HepG2 (cell line): Measurements from ENCODE around the gene FER1L5. TPM values are rescaled to one million over a fixed set of nuclear protein-coding genes. Genes with fewer than 3 reads are reported as not detected.

Source experiments
- CREB1 ChIP-seq, 2 experiments: fragments of 450-650 bp in 1 of 2; IDR thresholded peaks; 2 replicates each; pipeline ENCODE4 v1.6.1; 2016 to 2017; ENCODE audit warnings: control low read depth in 1 of 2, mild to moderate bottlenecking in 1 of 2, missing compliant biosample characterization in 1 of 2, missing genetic modification characterization in 1 of 2
- GTF2F1 ChIP-seq: fragments of 150-350 bp; IDR thresholded peaks from 2 replicates; pipeline ENCODE4 v1.6.1; 2014; ENCODE audit warnings: low read length
- HNRNPUL1 ChIP-seq: fragments of 200-400 bp; formaldehyde crosslinking; IDR thresholded peaks from 2 replicates; pipeline ENCODE4 v1.6.1; 2017; ENCODE audit warnings: low read depth, mild to moderate bottlenecking, low read length, moderate library complexity
- KDM2A ChIP-seq: sonication (generic); formaldehyde crosslinking; IDR thresholded peaks from 2 replicates; pipeline ENCODE4 v1.4.0; 2020; ENCODE audit warnings: low read depth, missing genetic modification reagents, borderline replicate concordance
- LCORL ChIP-seq, 2 experiments: fragments of 450-650 bp in 1 of 2; sonication (generic) in 1 of 2; formaldehyde crosslinking in 1 of 2; IDR thresholded peaks; 2 replicates each; pipeline versions ENCODE4 v1.5.0 to v1.6.1; 2017 to 2020; ENCODE audit warnings: antibody characterized with exemption in 1 of 2, missing genetic modification reagents in 1 of 2
- MED1 ChIP-seq: sonication (generic); formaldehyde crosslinking; IDR thresholded peaks from 2 replicates; pipeline ENCODE4 v1.4.0; 2020; ENCODE audit warnings: missing genetic modification reagents
- MYNN ChIP-seq: sonication (generic); formaldehyde crosslinking; IDR thresholded peaks from 2 replicates; pipeline ENCODE4 v1.4.0; 2020; ENCODE audit warnings: mild to moderate bottlenecking, low read depth, missing genetic modification reagents
- NCOA1 ChIP-seq: sonication (generic); formaldehyde crosslinking; IDR thresholded peaks from 2 replicates; pipeline ENCODE4 v1.9.0; 2021; ENCODE audit warnings: missing genetic modification reagents
- POGZ ChIP-seq: sonication (generic); formaldehyde crosslinking; IDR thresholded peaks from 2 replicates; pipeline ENCODE4 v1.4.0; 2020; ENCODE audit warnings: mild to moderate bottlenecking, missing genetic modification reagents
- RBM39 ChIP-seq: fragments of 200-400 bp; formaldehyde crosslinking; IDR thresholded peaks from one replicate; pipeline ENCODE4 v1.6.1; 2018; ENCODE audit warnings: antibody characterized with exemption, mild to moderate bottlenecking, low read depth, low read length; ENCODE audit not compliant: poor library complexity, severe bottlenecking
- SIN3B ChIP-seq: fragments of 150-350 bp; IDR thresholded peaks from 2 replicates; pipeline ENCODE4 v1.6.1; 2014; ENCODE audit warnings: low read length
- TMF1 ChIP-seq: sonication (generic); formaldehyde crosslinking; IDR thresholded peaks from 2 replicates; pipeline ENCODE4 v1.8.1; 2022; ENCODE audit warnings: low read depth, missing genetic modification reagents
- ZC3H13 ChIP-seq: sonication (generic); formaldehyde crosslinking; IDR thresholded peaks from 2 replicates; pipeline ENCODE4 v1.8.1; 2023; ENCODE audit warnings: mild to moderate bottlenecking, missing genetic modification reagents, moderate library complexity
- ZFP37 ChIP-seq: sonication (generic); formaldehyde crosslinking; IDR thresholded peaks from 2 replicates; pipeline ENCODE4 v1.4.0; 2020; ENCODE audit warnings: missing genetic modification reagents, borderline replicate concordance
- ZNF136 ChIP-seq: sonication (generic); formaldehyde crosslinking; IDR thresholded peaks from 2 replicates; pipeline ENCODE4 v1.8.1; 2022; ENCODE audit warnings: low read depth, mild to moderate bottlenecking, moderate library complexity, missing genetic modification reagents
- ZNF234 ChIP-seq: sonication (generic); formaldehyde crosslinking; conservative IDR thresholded peaks from 2 replicates; pipeline ENCODE4 v1.5.1; 2020; ENCODE audit warnings: mild to moderate bottlenecking, missing genetic modification reagents
- polyA plus RNA-seq, 8 experiments: library from polyadenylated mRNA; depleted of rRNA in 3 of 8; stranded (reverse) in 7 of 8; unstranded in 1 of 8; fragments of >200 nt; fragmentation: Illumina TruSeq in 4 of 8; extraction: Trizol in 4 of 8; gene quantifications; 2 replicates each; pipeline versions ENCODE4 v1.2.1 to v1.2.3, GENCODE V29; 2011 to 2016; ENCODE audit warnings: low read depth in 4 of 8, missing spikeins in 1 of 8, mixed read lengths in 1 of 8; ENCODE audit not compliant: insufficient read depth in 1 of 8
- total RNA-seq, 5 experiments: library from RNA; depleted of rRNA; stranded (reverse); fragments of >200 nt; fragmentation: Illumina TruSeq; extraction: Trizol; gene quantifications; 2 replicates each; pipeline ENCODE4 v1.2.3, GENCODE V29; 2016; ENCODE audit warnings: low read depth in 1 of 5
- TF ChIP-seq, protein P1 (sequence below): sonication (generic); formaldehyde crosslinking; IDR thresholded peaks from 2 replicates; pipeline ENCODE4 v1.4.0; 2020; ENCODE audit warnings: missing genetic modification reagents, borderline replicate concordance
- TF ChIP-seq, protein P2 (sequence below): sonication (generic); formaldehyde crosslinking; IDR thresholded peaks from 2 replicates; pipeline ENCODE4 v1.5.0; 2020; ENCODE audit warnings: mild to moderate bottlenecking, missing genetic modification reagents
- TF ChIP-seq, protein P3 (sequence below): sonication (generic); formaldehyde crosslinking; IDR thresholded peaks from 2 replicates; pipeline ENCODE4 v1.8.0; 2022; ENCODE audit warnings: mild to moderate bottlenecking, missing genetic modification reagents, borderline replicate concordance
- TF ChIP-seq, protein P4 (sequence below): sonication (generic); formaldehyde crosslinking; IDR thresholded peaks from 2 replicates; pipeline ENCODE4 v1.5.0; 2020; ENCODE audit warnings: missing genetic modification reagents

Gene FER1L5
- total and polyA plus RNA-seq, 2 of the 13 experiments (the other 11 are each of a cell fraction or from before 2014, with no cell fraction given) = 0.02 to 0.08 TPM

DNA sequence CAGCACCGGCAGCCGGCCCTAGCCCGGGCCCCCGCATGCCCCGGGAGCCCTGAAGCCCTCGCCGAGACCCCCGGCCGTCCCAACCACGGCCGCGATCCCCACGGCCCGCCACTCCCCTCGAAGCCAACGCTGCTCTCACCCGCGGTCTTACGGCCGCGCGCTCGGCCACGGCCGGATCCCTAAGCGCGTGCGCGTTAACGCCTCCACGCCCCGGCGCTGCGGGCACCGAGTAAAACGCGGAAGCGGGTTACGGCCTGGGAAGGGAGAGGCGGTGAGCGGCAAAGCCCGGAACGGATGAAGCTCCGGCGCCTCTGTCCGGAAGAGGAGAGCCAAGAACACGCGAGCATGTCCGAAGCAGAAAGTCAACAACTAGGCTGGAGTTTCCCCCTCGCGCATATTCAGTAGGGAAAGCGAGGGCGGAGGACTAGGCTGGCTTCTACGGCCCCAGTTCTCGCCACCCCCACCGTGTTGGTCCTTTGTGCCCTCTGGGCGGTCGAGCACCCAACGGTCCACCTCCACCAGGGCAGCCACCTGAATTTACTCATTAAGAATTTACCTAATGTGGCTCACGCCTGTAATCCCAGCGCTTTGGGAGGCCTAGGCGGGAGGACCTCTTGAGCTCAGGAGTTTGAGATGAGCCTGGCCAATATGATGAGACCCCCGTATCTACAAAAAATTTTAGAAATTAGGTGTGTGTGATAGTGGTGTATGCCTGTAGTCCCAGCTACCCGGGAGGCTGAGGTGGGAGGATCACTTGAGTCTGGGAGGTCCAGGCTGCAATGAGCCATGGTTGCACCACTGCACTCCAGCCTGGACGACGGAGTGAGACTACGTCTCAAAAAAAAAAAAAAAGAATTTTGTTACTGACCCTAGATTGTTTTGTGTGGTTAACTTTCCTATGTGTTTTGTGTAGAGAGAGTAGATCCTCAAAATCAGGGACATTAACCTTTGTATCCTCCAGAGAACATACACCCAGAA, 4.1 kb upstream of the FER1L5 start, which contains the start of gene KANSL3 (continued):
- TF ChIP-seq ZNF234 (CRISPR knock-in tag) = peak; percentile 88
- TF ChIP-seq, protein P1, sequence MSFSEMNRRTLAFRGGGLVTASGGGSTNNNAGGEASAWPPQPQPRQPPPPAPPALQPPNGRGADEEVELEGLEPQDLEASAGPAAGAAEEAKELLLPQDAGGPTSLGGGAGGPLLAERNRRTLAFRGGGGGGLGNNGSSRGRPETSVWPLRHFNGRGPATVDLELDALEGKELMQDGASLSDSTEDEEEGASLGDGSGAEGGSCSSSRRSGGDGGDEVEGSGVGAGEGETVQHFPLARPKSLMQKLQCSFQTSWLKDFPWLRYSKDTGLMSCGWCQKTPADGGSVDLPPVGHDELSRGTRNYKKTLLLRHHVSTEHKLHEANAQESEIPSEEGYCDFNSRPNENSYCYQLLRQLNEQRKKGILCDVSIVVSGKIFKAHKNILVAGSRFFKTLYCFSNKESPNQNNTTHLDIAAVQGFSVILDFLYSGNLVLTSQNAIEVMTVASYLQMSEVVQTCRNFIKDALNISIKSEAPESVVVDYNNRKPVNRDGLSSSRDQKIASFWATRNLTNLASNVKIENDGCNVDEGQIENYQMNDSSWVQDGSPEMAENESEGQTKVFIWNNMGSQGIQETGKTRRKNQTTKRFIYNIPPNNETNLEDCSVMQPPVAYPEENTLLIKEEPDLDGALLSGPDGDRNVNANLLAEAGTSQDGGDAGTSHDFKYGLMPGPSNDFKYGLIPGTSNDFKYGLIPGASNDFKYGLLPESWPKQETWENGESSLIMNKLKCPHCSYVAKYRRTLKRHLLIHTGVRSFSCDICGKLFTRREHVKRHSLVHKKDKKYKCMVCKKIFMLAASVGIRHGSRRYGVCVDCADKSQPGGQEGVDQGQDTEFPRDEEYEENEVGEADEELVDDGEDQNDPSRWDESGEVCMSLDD (CRISPR knock-in tag) = peak; percentile 87
- peak; percentile 100 for TF ChIP-seq TMF1 (CRISPR knock-in tag)
- TF ChIP-seq MYNN (CRISPR knock-in tag) = peak; percentile 76; the same call in 1 of the 2 replicates
- TF ChIP-seq NCOA1 (CRISPR knock-in tag) = peak; percentile 67; the same call in 1 of the 2 replicates
- TF ChIP-seq, protein P2, sequence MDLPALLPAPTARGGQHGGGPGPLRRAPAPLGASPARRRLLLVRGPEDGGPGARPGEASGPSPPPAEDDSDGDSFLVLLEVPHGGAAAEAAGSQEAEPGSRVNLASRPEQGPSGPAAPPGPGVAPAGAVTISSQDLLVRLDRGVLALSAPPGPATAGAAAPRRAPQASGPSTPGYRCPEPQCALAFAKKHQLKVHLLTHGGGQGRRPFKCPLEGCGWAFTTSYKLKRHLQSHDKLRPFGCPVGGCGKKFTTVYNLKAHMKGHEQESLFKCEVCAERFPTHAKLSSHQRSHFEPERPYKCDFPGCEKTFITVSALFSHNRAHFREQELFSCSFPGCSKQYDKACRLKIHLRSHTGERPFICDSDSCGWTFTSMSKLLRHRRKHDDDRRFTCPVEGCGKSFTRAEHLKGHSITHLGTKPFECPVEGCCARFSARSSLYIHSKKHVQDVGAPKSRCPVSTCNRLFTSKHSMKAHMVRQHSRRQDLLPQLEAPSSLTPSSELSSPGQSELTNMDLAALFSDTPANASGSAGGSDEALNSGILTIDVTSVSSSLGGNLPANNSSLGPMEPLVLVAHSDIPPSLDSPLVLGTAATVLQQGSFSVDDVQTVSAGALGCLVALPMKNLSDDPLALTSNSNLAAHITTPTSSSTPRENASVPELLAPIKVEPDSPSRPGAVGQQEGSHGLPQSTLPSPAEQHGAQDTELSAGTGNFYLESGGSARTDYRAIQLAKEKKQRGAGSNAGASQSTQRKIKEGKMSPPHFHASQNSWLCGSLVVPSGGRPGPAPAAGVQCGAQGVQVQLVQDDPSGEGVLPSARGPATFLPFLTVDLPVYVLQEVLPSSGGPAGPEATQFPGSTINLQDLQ (CRISPR knock-in tag) = no peak
- TF ChIP-seq ZC3H13 = peak; percentile 95; the same call in 1 of the 2 replicates
- TF ChIP-seq SIN3B = peak; percentile 66
- TF ChIP-seq KDM2A = peak; percentile 99
- peak; percentile 99 for TF ChIP-seq ZNF136 (CRISPR knock-in tag)
- peak; percentile 100 for TF ChIP-seq RBM39
- TF ChIP-seq GTF2F1 = peak; percentile 79; the same call in 1 of the 2 replicates
- peak; percentile 95 for TF ChIP-seq ZFP37
- peak; percentile 98 for TF ChIP-seq POGZ
- TF ChIP-seq, protein P3, sequence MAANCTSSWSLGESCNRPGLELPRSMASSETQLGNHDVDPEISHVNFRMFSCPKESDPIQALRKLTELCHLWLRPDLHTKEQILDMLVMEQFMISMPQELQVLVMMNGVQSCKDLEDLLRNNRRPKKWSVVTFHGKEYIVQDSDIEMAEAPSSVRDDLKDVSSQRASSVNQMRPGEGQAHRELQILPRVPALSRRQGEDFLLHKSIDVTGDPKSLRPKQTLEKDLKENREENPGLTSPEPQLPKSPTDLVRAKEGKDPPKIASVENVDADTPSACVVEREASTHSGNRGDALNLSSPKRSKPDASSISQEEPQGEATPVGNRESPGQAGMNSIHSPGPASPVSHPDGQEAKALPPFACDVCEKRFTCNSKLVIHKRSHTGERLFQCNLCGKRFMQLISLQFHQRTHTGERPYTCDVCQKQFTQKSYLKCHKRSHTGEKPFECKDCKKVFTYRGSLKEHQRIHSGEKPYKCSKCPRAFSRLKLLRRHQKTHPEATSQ (CRISPR knock-in tag) = peak; percentile 98
- no peak for TF ChIP-seq LCORL (IDR thresholded peaks at IDR 0.05)
- peak; percentile 91 for TF ChIP-seq LCORL (CRISPR knock-in tag; IDR thresholded peaks at IDR 0.05)
- TF ChIP-seq MED1 = peak; percentile 97
- TF ChIP-seq, protein P4, sequence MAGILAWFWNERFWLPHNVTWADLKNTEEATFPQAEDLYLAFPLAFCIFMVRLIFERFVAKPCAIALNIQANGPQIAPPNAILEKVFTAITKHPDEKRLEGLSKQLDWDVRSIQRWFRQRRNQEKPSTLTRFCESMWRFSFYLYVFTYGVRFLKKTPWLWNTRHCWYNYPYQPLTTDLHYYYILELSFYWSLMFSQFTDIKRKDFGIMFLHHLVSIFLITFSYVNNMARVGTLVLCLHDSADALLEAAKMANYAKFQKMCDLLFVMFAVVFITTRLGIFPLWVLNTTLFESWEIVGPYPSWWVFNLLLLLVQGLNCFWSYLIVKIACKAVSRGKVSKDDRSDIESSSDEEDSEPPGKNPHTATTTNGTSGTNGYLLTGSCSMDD = no peak; the same call in 1 of the 2 replicates
- TF ChIP-seq CREB1 (IDR thresholded peaks at IDR 0.05) = peak; percentile 62; the same call in 1 of the 2 replicates
- peak; percentile 46; the same call in 1 of the 2 replicates for TF ChIP-seq CREB1 (CRISPR knock-in tag; IDR thresholded peaks at IDR 0.05)
- peak; percentile 88 for TF ChIP-seq HNRNPUL1
